Right renal pelvis (tissue), 4 donors: ENCODE results near the gene ISL2. TPM values are rescaled to one million over a fixed set of nuclear protein-coding genes. Genes with fewer than 3 reads are reported as not detected.
"Not testable (repeated sequence)": the region's sequence is repeated elsewhere in the genome, so short reads cannot be mapped to it uniquely, and the experiment has no call there.

Experiments
- DNase-seq, 4 donors: peaks; one replicate each; pipeline ENCODE4 v3.0.0-alpha.2; 2013; ENCODE audit warnings: low read depth in 4 of 4, low spot score in 3 of 4, missing footprints in 1 of 4
- polyA plus RNA-seq, 4 donors: library from polyadenylated mRNA; unstranded; fragments of 120-200 nt; gene quantifications; one replicate each; pipeline ENCODE4 v1.2.1, GENCODE V29; 2013; ENCODE audit not compliant: insufficient read length in 4 of 4

ISL2 gene
- under 1 TPM in 1 of 4 donors, not detected in 3; 0.06 TPM for polyA plus RNA-seq

DNA sequence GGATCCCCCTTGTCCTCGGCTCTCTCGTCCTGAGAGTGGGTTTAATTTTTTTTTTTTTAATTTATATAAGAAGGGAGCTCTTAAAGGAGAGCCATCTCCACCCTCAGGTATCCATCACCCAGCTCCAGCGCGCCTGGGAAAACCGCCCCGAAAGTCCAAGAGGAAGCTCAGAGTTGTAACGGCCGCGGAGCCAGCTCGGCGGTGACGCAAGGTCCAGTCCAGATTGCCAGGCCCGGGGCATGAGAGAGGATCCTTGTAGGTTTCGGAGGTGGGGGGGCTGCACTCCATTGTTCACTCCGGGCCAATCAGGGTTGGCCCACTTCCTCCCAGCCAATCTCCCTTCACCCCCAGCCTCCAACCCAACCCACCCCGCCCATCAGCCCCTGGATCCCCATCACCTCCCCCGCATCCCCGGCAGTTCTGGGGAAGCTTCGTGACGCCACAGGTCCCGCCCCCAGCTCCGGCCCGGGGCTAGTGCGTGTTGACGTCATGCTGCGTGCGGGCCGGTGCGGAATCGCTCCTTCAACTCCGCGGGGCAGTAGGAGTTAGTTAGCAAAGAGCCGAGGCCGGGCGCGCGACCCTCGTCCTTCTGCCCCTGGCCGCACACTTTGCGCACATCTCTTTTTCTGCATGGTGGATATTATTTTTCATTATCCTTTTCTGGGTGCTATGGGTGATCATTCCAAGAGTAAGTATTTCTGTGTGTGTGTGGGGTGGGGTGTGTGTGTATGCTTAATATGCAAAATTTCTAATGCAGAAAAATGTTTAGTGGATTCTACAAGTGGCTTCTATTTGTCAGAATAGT is at the start of gene ISL2:
TSS of gene ISL2 (plus strand) at position 520 of the 805 bp plus-strand sequence. CDS start at position 631, 111 bp downstream.
- DNase-seq: no peak

DNA sequence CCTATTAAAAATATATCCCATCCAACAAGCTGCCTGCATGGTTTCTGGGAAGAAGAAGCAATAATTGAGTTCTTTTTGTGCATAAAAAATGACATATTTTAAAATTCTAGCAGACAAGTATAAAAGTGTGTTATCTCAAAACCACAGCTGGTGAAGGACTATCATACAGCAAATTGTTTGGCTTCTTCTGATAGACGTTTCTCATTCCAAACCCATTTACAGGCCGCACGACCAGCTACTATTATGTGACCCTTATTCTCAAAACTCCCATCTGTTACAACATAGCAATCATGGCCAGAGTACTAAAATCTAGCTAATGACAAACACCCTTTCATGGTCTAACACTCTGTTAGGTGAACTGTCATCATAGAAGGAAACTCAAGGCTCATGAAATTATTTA is 47.0 kb upstream of the ISL2 start:
- no peak for DNase-seq

DNA sequence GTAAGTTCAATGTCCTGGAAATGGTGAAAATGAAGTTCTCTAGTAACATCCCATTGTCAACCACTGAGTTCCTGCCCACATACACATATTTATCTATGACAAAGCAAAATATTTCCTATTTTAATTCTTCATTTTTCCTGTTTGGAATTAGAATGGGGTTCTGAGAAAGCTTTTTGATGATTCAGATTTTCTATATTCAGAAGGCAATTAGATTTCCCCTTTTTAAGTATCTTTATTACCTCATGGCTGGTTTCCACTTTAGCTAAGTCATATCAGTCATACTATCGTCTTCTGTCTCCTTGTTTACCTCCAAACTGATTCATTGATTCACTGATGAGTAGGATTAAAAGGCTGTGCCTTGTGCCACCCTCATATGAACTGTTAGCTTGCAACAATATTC is 43.2 kb upstream of the ISL2 start:
- no peak for DNase-seq

DNA sequence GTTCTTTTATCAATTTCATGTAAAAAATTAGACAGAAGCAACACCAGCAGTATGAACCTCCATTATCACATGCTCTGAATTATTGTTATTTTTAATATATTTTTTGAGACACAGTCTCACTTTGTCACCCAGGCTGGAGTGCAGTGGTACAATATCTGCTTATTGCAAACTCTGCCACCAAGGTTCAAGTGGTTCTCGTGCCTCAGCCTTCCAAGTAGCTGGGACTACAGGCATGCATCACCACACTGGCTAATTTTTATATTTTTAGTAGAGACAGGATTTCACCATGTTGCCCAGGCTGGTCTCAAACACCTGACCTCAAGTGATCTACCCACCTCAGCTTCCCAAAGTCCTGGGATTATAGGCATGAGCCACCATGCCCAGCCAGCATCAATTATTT is 42.1 kb upstream of the ISL2 start:
- not testable (repeated sequence) for DNase-seq

DNA sequence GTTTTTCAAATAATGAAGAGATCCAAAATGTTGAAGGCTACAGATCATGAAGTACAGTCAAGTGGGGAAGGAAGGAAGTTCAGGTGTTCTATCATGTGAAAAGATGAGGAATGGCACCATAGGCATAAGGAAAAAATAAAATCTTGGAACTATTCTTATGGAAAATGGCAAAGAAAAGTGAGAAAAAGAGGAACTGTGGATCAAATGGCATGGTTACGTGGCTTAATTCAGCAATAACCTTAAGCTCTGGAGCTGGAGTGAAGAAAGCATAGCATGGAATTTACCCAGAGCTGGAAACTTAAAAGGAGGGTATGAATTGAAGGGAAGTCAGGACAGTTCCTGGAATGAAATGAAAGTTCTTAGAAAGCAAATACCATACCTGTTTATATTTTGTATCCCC is 39.7 kb upstream of the ISL2 start:
- DNase-seq: no peak

DNA sequence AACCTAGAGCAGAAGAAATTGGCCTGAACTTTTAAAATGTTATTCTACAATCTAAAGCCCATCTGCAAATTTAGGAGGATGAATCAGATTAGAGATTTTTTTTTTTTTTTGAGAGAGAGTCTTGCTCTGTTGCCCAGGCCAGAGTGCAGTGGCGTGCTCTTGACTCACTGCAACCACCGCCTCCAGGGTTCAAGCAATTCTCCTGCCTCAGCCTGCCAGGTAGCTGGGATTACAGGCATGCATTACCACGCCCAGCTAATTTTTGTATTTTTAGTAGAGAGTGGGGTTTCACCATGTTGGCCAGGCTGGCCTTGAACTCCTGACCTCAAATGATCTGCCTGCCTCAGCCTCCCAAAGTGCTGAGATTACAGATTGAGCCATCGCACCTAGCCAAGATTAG is 38.6 kb upstream of the ISL2 start:
- DNase-seq: not testable (repeated sequence)

DNA sequence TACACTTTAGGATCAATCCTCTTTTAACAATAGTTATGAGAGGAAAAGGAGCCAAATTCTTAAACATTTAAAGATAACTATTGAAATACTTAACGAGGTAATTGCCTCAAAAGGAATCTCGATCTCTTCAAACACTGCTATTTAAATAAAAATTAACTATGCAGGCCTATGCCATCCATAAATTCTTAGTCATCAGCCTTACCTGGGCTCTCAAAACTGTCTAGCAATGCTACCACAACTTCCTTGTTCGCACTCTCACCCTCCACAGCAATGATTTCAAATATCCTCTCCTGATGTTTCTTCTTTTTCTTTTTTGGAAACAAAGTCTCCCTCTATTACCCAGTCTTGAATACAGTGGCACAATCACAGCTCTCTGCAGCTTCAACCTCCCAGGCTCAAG is 37.6 kb upstream of the ISL2 start:
- DNase-seq: no peak

DNA sequence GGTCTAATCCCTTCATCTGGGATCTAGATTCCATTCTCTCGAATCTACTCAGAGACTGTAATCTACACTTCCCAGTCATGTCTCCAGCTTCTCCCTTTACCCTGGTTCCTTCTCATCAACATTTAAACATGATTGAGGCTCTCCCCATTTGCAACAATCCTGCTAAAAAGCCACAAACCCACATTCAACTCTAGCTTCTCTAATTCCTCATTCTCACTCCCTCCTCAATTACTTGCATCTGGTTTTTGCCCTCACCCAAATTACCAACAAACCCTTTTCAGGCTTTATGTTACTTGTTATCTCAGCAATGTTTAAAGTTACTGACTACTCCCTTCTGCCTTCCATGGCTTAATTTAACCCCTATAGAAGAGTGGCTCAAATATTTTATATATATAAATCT is 36.8 kb upstream of the ISL2 start:
- no peak for DNase-seq

DNA sequence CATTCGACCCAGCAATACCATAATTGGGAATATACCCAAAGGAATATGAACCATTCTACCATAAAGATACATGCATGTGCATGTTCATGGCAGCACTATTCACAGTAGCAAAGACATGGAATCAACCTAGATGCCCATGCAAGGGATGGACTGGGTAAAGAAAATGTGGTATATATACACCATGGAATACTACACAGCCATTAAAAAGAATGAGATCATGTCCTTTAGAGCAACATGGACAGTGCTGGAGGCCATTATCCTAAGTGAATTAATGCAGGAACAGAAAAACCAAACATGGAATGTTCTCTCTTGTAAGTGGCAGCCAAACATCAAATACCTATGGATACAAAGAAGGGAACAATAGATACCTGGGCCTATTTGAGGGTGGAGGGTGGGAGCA is 32.7 kb upstream of the ISL2 start:
- DNase-seq: no peak

DNA sequence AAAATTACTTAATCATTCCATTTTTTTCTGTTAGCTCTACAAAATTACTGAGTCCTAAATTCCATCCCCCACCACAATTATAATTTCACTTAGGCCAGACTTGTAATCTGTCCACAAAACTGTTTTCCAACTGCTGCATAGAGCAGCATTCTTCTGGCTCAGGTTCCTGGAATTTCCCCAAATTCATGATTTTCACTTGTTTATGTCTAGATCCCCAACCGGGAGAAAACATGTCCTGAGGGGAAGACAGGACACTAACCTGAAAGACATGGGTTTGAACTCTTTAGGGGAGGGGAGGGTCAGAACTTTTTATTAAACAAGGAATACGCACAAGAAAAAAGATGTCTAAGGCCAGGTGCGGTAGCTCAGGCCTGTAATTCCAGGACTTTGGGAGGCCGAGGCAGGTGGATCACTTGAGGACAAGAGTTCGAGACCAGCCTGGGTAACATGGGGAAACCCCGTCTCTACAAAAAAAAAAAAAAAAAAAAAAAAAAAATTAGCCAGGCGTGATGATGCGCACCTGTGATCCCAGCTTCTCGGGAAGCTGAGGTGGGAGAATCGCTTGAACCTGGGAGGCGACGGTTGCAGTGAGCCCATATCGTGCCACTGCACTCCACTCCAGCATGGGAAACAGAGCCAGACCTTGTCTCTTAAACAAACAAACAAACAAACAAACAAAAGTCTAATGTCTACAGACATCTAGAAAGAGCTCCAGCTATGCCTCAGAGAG is 26.8 kb upstream of the ISL2 start:
- no peak for DNase-seq

DNA sequence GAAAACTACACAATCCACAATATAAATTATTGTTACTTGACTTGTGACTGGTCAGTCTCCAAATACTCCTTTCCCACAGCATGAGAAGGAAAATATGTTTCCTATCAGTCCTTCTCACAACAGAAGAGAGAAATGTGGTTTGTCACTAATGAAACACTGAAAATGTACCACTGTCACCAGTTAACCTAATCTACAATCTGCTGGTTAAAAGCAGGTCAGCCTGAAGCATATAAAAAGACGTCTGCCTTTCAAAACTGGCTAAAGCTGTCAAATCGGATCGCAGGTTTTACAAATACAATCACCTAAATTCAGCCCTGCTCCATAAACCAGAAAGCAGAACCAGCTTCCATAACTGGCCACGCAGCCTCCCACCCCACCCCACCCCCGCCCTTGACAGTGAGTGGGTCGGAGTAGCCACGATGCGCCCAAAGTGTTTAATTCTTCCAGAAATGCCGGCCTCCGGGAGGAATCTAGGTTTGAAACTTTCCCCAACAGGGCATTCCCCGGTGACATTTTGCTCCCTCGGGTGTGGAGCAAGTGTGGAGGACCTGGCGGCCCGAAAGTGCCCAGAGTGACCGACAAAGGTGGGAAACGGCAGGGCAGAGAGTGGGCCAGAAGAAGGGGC is 26.0 kb upstream of the ISL2 start:
- DNase-seq: no peak

DNA sequence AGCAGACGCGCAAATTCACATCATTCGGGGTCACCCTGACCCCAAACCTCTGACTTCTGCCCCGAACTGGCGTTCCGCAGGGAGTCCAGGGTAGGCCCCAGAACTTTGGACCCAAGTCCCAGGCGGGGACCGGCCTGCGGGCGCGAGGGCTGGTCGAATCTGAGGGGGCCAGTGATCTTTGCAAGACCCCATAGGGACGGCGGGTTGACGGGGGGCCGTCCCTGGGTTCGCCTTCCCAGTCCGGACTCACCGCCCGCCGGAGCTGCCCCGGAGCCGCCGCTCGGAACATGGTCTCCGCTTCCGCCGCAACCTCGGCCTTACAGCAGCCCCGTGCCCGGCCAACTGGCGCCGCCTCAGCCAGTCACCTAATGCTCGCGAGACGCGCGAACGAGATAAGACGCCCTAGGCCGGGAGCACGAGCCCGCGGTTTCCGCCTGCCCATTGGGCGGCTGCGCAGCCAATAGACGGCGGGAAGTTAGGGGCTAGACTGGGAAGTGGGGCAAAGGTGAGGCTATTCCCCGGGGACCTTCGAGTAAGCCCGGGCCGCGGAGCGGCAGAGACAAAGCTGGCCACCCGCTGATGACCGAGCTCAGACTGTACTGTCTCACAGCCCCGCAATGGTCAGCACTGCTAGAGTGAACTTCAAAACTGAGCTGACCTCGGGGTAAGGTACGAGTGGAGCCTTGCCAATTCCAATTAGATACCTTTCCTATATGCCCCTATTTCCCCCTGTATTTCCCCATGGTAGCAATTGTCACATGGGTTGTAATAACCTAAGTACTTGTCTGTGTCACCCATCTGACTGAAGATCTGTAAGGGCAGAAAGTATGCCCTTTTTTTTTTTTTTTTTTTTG is 25.2 kb upstream of the ISL2 start, which contains the start of gene ETFA:
TSS of gene ETFA (minus strand) at position 370 of the 854 bp plus-strand sequence. CDS start at position 289, 81 bp downstream.
- peak; percentile 90 to 93 (median 91) for DNase-seq

DNA sequence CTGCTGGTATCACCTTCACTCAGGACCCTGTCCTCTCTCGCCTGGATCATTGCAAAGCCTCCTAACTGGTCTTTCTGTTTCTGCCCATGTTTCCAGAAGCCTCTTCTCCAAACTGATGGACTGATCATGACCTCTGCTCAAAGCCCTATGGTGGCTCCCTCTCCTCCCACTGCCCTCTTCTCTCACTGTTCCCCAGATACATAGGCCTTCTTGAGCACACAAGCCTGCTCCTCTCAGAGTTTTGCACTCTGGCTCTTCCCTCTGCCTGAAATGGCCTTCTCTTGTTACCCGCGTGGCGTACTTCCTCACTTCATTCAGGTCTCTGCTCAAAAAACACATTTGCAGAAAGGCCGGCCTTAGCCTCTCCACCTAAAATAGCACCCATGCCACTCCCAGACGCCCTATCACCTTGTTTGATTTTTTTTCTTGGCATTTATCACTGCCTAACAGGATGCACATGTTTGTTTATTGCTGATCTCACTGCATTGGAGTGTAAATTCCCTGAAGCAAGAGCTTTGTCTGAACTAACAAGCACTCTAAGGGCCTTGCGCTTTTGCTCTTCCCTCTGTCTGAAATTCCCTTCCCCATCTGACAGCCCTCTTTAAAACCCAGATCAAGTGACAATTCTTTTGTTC is 23.9 kb upstream of the ISL2 start:
- DNase-seq: no peak

DNA sequence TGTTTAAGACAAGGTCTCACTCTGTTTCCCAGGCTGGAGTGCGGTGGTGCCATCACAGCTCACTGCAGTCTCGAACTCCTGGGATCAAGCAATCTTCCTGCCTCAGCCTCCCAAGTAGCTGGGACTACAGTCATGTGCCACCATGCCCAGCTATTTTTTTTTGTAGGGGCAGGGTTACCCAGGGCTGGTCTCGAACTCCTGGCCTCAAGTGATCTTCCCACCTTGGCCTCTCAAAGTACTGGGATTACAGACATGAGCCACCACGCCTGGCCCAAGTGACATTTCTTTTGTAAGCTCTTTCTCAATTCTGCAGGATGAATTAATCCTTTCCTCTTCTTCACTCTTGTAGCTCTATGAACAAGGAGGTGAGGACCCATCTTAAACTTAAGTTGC is 23.4 kb upstream of the ISL2 start:
- not testable (repeated sequence) for DNase-seq

DNA sequence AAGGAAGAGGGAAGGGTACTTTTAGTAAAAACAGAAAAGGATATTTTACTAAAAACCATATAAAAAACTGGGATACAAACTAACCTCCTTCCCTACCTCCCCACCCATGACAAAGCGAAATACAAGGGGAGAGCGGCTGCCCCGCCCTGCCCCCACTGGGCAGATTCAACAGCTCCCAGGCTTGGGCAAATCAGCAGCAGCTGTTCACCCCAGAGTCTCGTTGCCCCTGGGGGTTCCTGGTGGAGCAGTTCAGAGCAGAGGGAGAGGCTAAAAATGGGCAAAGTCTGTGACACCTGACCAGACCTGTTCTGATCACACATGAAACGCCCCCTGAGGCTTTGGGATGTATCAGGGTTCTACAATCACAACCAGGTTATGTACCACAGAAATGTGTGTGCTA is 22.8 kb upstream of the ISL2 start:
- DNase-seq: no peak

DNA sequence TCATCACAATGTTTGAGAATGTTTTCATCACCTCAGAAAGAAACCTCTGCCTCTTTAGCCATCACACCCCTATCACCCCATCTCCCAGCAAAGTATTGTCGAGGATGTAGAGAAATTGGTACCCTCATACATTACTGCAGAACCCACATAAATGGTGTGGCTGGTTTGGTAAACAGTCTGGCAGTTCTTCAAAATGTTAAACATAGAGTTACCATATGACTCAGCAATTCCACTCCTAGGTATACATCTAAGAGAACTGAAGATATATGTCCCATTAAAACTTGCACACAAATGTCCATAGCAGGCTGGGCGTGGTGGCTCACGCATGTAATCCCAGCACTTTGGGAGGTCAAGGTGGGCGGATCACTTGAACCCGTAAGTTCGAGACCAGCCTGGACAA is 16.6 kb upstream of the ISL2 start:
- no peak for DNase-seq

DNA sequence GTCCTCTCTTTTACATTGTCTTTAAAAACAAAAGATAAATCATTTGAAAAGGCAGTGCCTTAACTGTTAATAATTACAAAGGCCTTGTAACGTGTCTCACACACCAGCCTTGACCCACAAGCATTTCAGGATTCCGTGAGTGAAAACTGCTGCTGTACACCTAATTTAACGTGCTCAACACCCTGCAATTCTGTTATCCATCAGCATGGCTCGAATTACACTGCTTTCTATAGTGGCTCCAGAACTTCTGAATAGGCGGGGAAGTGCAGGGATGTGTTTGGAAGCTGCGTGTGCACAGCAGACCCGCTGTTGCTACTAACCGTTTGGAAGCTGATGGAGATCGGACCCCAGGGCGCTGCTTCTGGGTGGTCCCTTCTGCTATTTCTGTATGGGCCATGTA is 15.4 kb upstream of the ISL2 start:
- DNase-seq: no peak

DNA sequence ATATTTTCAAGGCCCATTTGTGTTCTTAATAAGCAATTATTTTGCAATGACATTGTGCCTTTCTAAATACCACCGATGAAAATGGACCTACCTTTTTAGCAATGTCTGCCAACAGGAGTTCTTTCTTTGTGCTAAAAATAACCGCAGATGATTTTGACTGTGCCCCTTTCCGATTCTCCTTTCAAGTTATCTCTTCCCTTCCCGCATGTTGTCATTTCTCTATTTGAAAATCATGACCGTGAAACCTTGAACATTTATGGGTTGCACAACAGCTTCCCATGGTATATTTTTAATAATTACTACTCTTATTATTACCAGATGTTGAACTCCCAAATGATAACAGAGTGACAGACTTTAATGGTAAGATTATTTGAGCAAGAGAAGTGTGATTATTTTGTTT is 15.0 kb upstream of the ISL2 start:
- DNase-seq: no peak

DNA sequence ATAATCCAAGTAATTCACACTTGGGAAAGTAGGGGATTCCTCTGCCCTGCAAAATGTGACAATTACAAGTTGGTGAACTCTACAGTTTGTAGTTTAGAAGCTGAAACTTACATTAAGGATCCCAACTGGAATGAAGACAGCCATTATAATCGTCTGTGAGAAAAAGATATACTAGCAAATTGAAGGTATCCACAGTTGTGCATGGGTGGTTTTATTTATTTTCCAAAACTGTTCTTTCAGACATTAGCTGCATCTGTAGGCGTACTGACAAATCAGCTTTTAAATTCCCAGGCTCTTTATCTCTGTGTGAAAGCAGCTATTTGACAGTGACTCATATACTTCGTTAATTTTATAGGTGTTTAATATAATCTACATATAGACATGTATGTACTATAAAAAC is 12.5 kb upstream of the ISL2 start:
- no peak for DNase-seq

DNA sequence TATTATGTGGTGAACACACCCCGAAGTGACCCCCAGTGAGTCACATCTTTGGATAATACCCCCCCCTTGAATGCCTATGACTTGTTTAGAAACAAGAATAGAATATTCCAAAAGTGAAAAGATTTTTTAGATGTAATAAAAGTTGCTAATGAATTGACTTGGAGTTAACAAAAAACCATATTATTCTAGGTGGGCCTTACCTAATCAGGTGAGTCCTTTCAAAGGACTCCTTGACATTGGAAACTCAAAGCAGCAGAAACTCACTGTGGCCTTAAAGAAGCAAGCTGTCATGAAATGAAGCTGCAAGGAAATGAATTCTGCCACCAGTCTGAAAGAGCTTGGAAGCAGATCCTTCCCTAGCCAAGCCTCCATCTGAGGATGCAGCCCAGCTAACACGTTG is 10.9 kb upstream of the ISL2 start:
- DNase-seq: no peak
